Measurements from ENCODE around the gene MACC1. TPM values are rescaled to one million over a fixed set of nuclear protein-coding genes. Genes with fewer than 3 reads are reported as not detected.

The MACC1 gene
- total and polyA plus RNA-seq, 9 of the 15 experiments (the other 6 are each of a cell fraction or from before 2014, with no cell fraction given), result 5.9 to 30.2 (median 10.4) TPM

DNA sequence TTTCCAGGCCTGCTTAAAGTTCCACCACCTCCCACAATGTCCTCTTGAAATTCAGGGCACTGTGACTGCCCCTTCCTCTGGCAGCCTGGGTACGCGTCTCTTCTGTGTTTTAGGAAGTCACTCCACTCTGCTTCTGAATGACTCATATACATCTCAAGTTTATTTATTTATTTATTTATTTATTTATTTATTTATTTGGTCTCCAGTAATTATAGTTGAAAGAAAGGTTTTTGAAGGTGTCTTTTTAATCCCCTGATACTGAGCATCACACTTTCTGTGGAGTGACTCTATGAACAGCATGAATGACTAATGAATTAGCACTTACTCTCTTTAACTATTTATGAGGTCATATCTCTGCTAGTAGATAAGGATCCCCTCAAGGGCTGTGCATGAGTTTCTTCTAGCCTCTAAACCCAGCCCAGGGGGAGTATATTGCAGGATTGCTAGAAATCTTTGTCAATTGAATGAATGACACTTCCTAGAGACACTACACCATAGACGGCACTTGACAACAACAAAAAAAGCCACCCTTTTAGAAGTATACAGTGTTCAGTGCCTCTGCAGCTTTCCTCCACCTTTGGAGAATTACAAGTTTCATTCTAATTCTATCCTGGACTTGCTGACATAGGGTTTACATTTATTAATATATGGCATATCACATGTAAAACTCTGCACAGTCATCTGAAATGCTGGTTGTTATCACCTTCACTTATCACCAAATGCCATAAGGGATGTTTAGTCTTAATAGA lies 2.1 kb downstream of the MACC1 start (continued):
- TF ChIP-seq MTF1 (CRISPR knock-in tag; IDR thresholded peaks at IDR 0.05; ENCODE audit: borderline replicate concordance) (no peak), JUN (IDR thresholded peaks at IDR 0.05; ENCODE audit: borderline replicate concordance, low read depth, low read length) (peak; percentile 85), JUN (CRISPR knock-in tag; IDR thresholded peaks at IDR 0.05; ENCODE audit: borderline replicate concordance) (no peak), KDM2B (CRISPR knock-in tag; IDR thresholded peaks at IDR 0.05) (no peak), ETV5 (CRISPR knock-in tag; IDR thresholded peaks at IDR 0.05; ENCODE audit: low read depth) (no peak), STAT5A (IDR thresholded peaks at IDR 0.05; ENCODE audit: borderline replicate concordance, low read length) (peak; percentile 7; the same call in 1 of the 2 replicates), ZNF175 (CRISPR knock-in tag; IDR thresholded peaks at IDR 0.05; ENCODE audit: low read depth) (no peak), U2AF1 (optimal IDR thresholded peaks at IDR 0.05; ENCODE audit: low read depth, low read length) (no peak), POLR2A (conservative IDR thresholded peaks at IDR 0.05) (peak; percentile 59; the same call in 1 of the 2 replicates), ZNF124 (CRISPR knock-in tag; IDR thresholded peaks at IDR 0.05) (no peak), C11orf30 (IDR thresholded peaks at IDR 0.05; ENCODE audit: low read depth) (peak; percentile 62), JUND (IDR thresholded peaks at IDR 0.05; ENCODE audit: borderline replicate concordance, low read depth, low read length) (peak; percentile 83), JUND (tag; IDR thresholded peaks at IDR 0.05; ENCODE audit: borderline replicate concordance, low read depth, low read length) (peak; percentile 76), CCNT2 (IDR thresholded peaks at IDR 0.05; ENCODE audit: borderline replicate concordance, extremely low read depth, insufficient read length, low read depth, low read length) (peak; percentile 21), ZNF551 (CRISPR knock-in tag; IDR thresholded peaks at IDR 0.05) (no peak), PML (IDR thresholded peaks at IDR 0.05; ENCODE audit: low read length) (peak; percentile 33; the same call in 1 of the 2 replicates), DACH1 (IDR thresholded peaks at IDR 0.05; ENCODE audit: partially characterized antibody) (peak; percentile 90), NUFIP1 (IDR thresholded peaks at IDR 0.05; ENCODE audit: partially characterized antibody) (peak; percentile 32), ZNF583 (CRISPR knock-in tag; IDR thresholded peaks at IDR 0.05) (no peak), NFE2 (IDR thresholded peaks at IDR 0.05; ENCODE audit: low read depth) (peak; percentile 56), FOXJ3 (CRISPR knock-in tag; IDR thresholded peaks at IDR 0.05) (no peak)
- TF ChIP-seq, protein P1, sequence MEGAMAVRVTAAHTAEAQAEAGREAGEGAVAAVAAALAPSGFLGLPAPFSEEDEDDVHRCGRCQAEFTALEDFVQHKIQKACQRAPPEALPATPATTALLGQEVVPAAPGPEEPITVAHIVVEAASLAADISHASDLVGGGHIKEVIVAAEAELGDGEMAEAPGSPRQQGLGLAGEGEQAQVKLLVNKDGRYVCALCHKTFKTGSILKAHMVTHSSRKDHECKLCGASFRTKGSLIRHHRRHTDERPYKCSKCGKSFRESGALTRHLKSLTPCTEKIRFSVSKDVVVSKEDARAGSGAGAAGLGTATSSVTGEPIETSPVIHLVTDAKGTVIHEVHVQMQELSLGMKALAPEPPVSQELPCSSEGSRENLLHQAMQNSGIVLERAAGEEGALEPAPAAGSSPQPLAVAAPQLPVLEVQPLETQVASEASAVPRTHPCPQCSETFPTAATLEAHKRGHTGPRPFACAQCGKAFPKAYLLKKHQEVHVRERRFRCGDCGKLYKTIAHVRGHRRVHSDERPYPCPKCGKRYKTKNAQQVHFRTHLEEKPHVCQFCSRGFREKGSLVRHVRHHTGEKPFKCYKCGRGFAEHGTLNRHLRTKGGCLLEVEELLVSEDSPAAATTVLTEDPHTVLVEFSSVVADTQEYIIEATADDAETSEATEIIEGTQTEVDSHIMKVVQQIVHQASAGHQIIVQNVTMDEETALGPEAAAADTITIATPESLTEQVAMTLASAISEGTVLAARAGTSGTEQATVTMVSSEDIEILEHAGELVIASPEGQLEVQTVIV (CRISPR knock-in tag; IDR thresholded peaks at IDR 0.05; ENCODE audit: borderline replicate concordance), result no peak
- TF ChIP-seq, protein P2, sequence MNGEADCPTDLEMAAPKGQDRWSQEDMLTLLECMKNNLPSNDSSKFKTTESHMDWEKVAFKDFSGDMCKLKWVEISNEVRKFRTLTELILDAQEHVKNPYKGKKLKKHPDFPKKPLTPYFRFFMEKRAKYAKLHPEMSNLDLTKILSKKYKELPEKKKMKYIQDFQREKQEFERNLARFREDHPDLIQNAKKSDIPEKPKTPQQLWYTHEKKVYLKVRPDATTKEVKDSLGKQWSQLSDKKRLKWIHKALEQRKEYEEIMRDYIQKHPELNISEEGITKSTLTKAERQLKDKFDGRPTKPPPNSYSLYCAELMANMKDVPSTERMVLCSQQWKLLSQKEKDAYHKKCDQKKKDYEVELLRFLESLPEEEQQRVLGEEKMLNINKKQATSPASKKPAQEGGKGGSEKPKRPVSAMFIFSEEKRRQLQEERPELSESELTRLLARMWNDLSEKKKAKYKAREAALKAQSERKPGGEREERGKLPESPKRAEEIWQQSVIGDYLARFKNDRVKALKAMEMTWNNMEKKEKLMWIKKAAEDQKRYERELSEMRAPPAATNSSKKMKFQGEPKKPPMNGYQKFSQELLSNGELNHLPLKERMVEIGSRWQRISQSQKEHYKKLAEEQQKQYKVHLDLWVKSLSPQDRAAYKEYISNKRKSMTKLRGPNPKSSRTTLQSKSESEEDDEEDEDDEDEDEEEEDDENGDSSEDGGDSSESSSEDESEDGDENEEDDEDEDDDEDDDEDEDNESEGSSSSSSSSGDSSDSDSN (IDR thresholded peaks at IDR 0.05; ENCODE audit: borderline replicate concordance in 1 of 2, low read depth in 2 of 2, low read length in 2 of 2), result no peak
- TF ChIP-seq, protein P3, sequence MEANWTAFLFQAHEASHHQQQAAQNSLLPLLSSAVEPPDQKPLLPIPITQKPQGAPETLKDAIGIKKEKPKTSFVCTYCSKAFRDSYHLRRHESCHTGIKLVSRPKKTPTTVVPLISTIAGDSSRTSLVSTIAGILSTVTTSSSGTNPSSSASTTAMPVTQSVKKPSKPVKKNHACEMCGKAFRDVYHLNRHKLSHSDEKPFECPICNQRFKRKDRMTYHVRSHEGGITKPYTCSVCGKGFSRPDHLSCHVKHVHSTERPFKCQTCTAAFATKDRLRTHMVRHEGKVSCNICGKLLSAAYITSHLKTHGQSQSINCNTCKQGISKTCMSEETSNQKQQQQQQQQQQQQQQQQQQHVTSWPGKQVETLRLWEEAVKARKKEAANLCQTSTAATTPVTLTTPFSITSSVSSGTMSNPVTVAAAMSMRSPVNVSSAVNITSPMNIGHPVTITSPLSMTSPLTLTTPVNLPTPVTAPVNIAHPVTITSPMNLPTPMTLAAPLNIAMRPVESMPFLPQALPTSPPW (CRISPR knock-in tag; IDR thresholded peaks at IDR 0.05), result peak; percentile 15; the same call in 1 of the 2 replicates
